ENCODE data around the gene DDAH1.
"Not testable (repeated sequence)": the region's sequence is repeated elsewhere in the genome, so short reads cannot be mapped to it uniquely, and the experiment has no call there.

Gene DDAH1

DNA sequence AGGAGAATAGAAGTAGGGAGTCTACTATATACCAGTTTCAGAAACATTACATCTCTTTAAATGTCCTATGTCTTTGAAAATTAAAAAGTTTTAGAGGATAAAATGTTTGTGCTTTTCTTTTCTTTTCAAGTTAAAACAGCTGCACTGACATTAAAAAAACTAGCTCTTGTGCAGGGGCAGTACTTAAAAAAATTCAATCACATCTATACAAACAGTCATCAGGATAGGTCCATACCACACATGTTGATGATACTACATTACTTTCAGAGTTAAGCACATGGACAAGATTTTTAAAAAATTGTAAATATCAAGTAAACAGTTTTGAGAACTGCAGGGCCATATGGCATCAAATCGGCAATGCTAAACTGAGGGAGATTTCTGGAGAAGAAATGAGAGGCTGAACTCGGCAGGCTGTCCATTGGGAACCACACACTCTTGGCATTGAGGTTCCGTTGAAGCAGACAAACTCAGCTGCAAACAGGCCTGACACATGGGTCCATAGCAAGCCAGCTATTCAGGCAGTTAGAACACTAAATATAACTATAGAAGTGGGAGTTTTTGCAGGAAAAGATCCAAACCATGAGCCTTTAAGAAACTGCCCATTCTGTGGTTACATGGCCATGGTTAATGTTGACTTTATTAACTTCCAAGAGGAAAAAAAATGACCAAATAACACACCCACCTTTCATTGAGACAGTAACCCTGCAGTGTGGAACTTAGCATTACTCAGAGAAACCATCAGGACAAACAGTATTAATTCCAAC is 104.0 kb downstream of the DDAH1 start:
- no peak for DNase-seq (ENCODE audit: low read depth in 2 of 3, low spot score in 1 of 3)

DNA sequence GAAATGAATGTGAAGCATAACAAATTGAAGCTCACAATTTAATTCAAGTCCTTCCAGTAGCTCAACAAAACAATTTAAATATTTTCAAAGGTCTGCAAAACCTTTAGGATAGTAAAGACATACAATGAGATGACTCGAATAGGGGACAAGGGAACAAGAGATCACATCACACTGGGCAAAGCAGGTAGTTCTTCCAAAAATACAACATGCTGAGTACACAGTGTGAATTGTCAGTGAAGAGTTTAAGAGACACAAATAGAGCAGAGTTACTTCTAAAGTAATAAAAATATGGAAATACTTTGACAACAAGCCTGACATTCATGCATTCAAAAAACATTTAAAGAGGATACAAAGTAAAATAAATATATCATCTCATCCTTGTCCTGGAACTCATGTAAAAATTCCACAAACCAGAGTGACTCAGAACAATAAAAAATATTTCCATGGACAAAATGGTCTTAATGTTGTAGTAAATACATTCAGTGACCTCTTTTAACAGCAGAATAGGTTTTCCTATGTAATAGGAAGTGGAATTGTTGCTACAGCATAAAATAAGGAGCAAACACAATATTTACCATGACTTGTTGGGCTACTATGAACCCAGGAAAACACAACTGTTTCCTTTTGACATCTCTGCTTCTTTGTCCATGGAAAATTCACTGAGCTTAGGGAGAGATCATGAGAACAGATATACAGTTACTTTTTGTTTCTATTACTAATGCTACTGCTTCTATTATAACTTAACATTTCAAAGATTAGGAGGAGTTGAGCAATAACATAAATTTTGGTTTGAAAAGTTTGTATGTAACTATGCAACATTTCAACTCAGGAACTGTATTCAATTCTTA is 104.9 kb downstream of the DDAH1 start:
- no peak for DNase-seq (ENCODE audit: low read depth in 2 of 3, low spot score in 1 of 3)

DNA sequence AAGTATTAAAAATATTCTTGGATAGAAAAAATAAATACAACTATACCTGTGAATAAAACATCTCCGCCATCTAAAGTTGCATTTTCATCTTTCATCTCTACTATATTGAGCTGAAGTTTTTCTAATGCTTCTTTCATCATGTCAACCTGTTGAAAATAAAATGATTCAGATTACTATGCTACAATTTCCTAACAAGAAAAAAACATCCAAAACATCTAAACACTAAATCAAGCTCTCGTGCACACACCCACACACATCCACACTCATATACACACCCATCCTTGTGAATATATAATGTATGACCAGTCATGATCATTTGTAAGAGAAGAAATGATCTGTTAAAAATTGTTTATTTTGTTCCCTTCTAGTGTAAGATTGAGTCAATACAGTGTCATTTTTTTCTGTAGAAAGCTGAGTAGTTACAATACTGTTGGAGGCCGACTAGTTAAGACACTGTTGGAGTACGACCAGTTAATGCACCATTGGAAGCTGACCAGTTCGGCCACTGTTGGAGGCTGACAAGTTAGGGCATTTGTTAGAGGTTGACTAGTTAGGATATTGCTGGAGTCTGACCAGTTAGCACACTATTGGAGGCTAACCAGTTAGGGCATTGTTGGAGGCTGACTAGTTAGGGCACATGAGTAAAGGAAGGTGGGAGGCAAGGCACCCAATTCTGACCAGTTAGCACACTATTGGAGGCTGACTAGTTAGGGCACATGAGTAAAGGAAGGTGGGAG is 106.1 kb downstream of the DDAH1 start:
- no peak for DNase-seq (ENCODE audit: low read depth in 2 of 3, low spot score in 1 of 3)

DNA sequence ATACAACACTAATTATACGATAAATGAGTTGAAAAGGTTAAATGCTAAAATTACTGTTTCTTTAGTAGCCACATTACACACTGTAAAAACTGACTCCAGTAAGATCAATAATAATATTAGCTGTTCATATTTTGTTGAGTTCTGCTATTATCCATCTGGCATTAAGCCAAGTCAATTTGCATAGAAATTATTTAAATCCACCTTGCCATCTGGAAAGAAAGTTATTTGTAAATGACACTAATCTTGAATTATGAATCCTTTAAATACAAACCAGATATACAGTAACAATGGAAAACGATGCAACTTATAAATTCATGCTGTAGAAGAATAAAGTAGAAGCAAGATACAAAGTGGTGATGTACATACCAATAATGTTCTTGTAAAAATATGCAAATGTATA is 107.1 kb downstream of the DDAH1 start:
- no peak for DNase-seq (ENCODE audit: low read depth in 2 of 3, low spot score in 1 of 3)

- no peak for DNase-seq (ENCODE audit: low read depth in 2 of 3, low spot score in 1 of 3)
These were observed 108.8 kb downstream of the DDAH1 start for GRCh38 chr1:85356130-85356529.

DNA sequence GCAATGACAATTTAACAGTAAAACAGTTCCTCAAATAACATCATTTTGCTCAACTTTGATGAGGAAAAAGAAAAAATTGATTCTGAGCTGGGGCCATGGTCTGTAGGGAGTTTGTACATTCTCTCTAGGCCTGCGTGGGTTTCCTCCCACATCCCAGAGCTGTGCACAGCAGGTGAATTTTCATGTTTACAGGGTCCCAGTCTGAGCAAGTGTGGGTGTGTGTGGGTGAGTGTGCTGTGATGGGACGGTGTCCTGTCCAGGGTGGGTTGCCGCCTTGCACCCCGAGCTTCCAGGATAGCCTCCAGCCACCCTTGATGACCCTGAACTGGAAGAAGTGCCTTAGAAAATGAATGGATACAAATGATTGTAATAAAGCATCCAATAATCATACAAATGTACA is 112.9 kb downstream of the DDAH1 start:
- DNase-seq (ENCODE audit: low read depth in 2 of 3, low spot score in 1 of 3): no peak

DNA sequence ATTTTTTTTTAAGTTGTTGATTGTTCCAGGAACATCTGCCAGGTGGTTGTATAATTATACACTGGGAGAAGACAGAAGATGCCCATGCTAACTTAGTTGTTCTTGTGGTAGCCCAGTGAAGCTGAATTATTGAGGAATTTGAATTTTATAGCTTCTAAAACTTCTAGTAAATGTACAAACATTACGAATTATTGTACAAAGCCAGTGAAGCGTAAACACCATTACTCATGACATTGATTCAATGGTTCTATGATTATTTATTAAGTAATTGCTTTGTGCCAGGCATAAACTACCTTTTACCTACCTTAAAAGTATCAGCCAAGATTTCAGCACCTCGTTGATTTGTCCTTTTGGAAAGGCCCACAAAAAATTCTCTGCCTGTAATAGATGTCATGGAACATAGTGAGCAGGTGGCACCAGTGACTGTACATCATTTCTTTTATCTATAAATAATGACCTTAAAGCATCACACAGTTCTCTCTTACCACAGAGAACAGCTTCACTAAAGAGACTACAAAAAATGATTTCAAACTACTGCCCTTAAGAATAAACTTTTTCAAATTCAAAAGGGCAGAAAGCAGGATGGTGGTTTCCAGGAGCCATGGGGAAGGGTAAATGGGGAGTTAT is 113.6 kb downstream of the DDAH1 start:
- DNase-seq (ENCODE audit: low read depth in 2 of 3, low spot score in 1 of 3): no peak

GRCh38 chr1:85349224-85349623 is 115.7 kb downstream of the DDAH1 start:
- DNase-seq (ENCODE audit: low read depth in 2 of 3, low spot score in 1 of 3): no peak

DNA sequence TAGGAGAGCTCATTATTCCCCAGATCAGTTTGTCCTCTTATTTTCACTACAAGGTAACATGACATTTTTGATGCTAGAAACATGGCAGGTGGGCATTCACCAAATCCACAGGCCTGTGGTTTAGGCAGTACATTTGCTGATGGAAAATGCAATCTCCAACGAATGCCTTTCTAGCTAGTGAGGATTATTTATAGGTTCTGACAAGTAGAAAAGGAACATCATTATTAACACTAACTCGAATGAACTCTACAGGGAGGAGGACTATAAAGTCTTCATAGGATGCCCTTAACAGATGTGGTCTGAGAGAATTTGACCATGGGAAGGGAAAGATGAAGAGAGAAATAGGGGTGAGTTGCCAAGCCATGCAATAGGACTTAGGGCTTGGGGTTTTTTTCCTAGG is 117.1 kb downstream of the DDAH1 start:
- DNase-seq (ENCODE audit: low read depth in 2 of 3, low spot score in 1 of 3): no peak

- DNase-seq (ENCODE audit: low read depth in 2 of 3, low spot score in 1 of 3): not testable (repeated sequence)
These were observed 117.7 kb downstream of the DDAH1 start for GRCh38 chr1:85347275-85347674.

DNA sequence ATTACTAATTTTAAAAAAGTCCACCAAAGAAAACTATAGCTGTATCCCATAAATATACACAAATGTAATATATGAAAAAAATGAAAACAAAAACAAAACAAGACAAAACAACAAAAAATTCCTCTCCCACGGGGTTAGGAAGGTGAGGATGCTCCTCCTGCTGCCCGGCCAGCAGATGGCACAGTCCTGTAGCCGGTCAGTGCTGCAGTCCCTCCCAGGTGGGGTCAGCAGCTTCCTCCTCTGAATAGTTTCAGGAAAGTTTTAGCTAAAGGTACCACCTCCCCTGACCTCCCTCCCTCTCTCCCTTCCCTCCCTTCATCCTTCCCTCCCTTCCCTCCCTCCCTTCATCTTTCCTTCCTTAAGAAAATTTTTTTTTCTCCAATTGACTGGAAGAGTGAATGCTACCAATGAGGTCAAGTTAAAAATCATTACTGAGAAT is 120.7 kb downstream of the DDAH1 start:
- DNase-seq (ENCODE audit: low read depth in 2 of 3, low spot score in 1 of 3): no peak

- no peak for DNase-seq (ENCODE audit: low read depth in 2 of 3, low spot score in 1 of 3)
These were observed 121.2 kb downstream of the DDAH1 start for GRCh38 chr1:85343612-85344255.

DNA sequence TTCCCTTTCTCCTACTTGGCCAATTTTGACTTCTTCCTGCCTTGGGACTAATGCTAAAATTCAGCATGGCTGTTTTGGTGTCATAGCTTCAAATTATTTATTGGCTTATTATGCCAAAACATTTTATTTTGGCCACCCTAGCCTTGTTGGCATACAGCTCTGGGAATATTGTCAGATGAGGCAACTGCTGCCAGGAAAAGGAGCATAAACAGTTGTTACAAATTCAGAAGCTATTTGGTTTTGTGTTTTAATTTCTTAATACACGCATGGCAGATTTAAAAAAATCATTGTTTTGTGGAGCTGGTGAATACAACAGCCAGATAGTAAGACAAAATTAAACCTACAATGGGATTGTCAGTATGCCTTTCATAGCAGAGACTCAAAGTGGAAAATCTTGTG is 121.7 kb downstream of the DDAH1 start:
- no peak for DNase-seq (ENCODE audit: low read depth in 2 of 3, low spot score in 1 of 3)

DNA sequence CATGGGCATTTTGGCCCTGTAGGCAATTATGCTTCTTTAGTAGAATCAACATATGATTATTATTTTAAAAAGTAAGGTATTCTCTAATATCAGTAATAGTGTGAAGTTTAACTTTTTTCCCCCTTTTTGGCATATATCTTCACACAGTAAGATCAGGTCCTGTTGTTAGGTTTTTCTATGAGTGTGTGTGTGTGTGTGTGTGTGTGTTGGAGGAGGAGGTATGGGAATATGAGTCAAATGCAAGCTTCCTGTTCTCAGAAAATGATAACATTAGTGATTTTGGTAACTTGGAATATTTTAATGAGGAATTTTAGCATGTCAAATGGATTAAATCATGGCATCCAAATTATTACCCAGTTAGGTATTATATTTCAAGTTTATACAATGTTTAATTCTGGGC is 122.8 kb downstream of the DDAH1 start:
- no peak for DNase-seq (ENCODE audit: low read depth in 2 of 3, low spot score in 1 of 3)

- no peak for DNase-seq (ENCODE audit: low read depth in 2 of 3, low spot score in 1 of 3)
These were observed 124.5 kb downstream of the DDAH1 start for GRCh38 chr1:85340427-85340826.

GRCh38 chr1:85339656-85340399 is 125.1 kb downstream of the DDAH1 start:
- DNase-seq (ENCODE audit: low read depth in 2 of 3, low spot score in 1 of 3): no peak

DNA sequence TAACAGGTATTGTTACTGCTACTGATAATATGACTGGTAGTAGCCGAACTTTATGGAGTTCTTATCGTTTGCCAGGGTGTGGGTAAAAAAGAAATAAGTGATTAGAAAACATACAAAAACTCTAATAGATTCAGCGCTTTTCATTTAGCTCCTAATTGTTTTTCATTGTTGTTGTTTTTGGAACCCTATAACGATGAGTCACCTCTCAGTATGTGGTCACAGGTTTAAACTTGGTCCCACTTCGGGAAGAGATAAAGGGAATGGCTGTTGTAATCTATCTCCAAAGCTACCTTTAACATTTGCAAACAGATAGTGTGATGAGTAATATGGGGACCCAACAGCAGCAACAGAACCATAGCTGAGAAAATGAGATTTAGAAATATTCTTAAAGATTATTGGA is 125.9 kb downstream of the DDAH1 start:
- DNase-seq (ENCODE audit: low read depth in 2 of 3, low spot score in 1 of 3): no peak

DNA sequence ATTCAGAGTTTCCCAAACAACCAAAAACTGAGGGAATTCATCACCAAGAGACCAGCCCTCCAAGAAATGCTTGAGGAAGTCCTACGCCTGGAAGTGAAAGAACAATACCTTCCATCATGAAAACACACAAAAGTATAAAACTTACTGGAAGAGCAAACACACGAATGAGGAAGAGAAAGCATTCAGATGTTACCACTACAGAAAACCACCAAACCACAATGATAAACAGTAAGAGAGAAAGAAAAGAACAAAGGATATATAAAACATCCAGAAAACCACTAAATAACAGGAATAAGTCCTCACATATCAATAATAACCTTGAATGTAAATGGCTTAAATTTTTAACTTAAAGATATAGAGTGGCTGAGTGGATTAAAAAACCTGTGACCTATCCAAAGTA is 130.0 kb downstream of the DDAH1 start:
- DNase-seq (ENCODE audit: low read depth in 2 of 3, low spot score in 1 of 3): no peak

GRCh38 chr1:85333186-85333585 is 131.8 kb downstream of the DDAH1 start:
- no peak for DNase-seq (ENCODE audit: low read depth in 2 of 3, low spot score in 1 of 3)

DNA sequence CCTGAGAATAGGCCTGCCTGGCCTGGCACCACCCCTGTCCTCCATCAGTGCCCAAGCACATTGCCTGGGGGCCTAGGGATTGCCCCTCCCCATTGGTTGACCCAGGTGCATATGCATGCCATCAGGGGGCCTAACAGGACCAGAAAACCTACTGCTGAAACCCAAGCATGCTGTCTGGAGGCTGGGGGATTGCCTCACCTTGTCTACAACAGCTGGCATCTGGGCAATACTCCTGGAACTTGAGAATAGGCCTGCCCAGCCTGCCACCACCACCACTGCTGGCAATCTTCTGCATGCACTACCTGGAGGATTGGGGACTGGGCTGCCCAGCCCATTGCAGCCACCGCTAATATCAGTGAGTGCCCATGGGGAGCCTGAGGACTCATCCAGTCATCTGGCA is 132.4 kb downstream of the DDAH1 start:
- no peak for DNase-seq (ENCODE audit: low read depth in 2 of 3, low spot score in 1 of 3)

All from stimulated activated CD4-positive, alpha-beta T cell treated with anti-CD3 and anti-CD28 coated beads, Interleukin-12 subunit alpha, Interleukin-12 subunit beta, amount 100 ng/mL, for 48 hours (primary cell).